ENCODE results near the gene GFI1B. TPM values are rescaled to one million over a fixed set of nuclear protein-coding genes. Genes with fewer than 3 reads are reported as not detected.

The GFI1B gene
- total RNA-seq, result 0.43 TPM
- long read RNA-seq, result 0 reads

DNA sequence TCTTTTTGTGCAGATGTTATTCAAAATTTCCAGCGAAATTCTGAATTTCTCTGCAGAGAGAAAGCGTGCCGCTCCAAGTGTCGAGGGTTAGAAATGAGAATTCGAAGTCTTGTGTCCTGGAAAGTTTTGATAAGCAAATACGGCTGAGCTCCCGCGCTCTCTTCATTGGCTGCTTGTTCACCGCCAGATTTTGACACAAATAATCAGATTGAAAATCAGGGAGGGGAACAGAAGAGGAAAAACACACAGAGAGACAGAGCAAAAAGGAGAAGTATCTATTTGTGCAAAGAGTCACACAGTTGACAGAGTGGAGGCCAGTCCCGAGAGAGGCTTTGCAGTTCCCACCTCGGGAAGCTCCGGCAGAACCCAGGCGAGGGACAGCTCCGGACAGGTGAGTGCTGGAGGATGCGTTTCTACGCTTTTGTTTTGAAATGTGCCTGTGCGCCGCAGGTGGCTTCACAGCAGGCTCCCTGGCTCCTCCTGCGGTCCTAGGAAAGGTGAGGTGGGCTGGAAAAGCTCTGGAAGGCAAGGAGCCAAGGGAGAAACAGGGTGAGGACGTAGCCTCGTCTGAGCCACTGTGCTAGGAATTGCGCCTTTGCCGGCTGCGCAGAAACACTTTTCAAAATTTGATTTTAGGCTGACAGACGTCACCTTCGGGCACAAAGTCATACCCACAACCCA, at the start of gene GFI1B:
Gene GFI1B (plus strand): TSS at position 244 of the 681 bp plus-strand sequence. CDS start 7,985 bp downstream, outside the sequence.
- DNase-seq (ENCODE audit: missing footprints), result no peak
- peak; percentile 31 for ATAC-seq
- intact Hi-C loops (cut with DNase I), result loop anchor here (10.0 kb wide), 1 partner anchor 174 kb away; no protein-coding TSS in a partner anchor

DNA sequence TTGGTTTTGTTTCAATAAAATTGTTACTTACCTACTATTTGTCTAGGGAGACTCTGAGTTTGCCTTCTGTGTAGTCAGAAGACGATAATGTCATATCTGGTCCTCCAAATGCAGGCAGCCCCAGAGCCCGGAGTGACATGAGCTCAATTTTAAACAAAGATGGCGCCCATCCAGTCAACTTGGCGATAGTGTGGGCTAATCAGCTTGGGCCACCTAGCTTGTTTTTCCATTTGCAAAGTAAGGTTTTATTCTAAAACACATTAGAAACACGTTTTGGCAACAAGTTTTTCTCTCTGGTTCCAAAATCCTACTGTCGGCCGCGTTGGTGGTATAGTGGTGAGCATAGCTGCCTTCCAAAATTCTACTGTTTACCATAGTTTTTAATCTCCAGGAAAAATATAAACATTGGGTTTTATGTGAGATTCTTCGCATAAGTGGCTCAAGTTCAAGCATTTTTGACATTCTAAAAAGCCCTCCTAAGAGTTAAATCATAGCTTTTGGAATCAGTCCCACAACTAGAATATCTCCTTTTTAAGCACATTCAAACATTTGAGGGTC, 47.2 kb upstream of the GFI1B start:
- DNase-seq (ENCODE audit: missing footprints), result no peak
- intact Hi-C loops (cut with DNase I), result no loop called here
- no peak for ATAC-seq

GRCh38 chr9:132935026-132935425, 43.5 kb upstream of the GFI1B start:
- intact Hi-C loops (cut with DNase I), result no loop called here
- DNase-seq (ENCODE audit: missing footprints), result no peak
- ATAC-seq, result no peak

DNA sequence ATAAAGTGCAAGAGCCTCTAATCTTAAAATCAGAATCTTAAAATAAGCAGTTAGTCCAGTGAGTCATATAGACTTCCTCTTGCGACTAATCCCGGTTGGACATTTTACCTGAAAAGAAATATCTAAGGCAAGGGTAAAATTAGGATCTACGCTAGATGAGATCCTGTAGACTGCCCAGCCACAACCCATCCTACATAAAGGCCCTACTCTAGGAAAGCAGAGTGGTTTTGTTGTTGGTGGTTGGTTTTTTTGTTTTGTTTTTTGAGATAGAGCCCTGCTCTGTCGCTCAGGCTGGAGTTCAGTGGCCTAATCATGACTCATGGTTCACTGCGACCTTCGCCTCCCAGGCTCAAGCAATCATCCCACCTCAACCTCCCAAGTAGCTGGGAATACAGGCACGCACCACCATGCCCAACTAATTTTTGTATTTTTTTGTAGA, 41.0 kb upstream of the GFI1B start:
- intact Hi-C loops (cut with DNase I), result no loop called here
- no peak for DNase-seq (ENCODE audit: missing footprints)
- no peak for ATAC-seq

GRCh38 chr9:132939169-132939568, 39.3 kb upstream of the GFI1B start:
- intact Hi-C loops (cut with DNase I), result no loop called here

GRCh38 chr9:132942541-132943182, 35.8 kb upstream of the GFI1B start:
- ATAC-seq, result no peak
- no peak for DNase-seq (ENCODE audit: missing footprints)
- intact Hi-C loops (cut with DNase I), result no loop called here

More at GRCh38 chr9:132939169-132939568, 39.3 kb upstream of the GFI1B start:
- ATAC-seq, result no peak
- no peak for DNase-seq (ENCODE audit: missing footprints)

- intact Hi-C loops (cut with DNase I), result no loop called here
- DNase-seq (ENCODE audit: missing footprints) (no peak), ATAC-seq (no peak)
These were observed 34.7 kb upstream of the GFI1B start for GRCh38 chr9:132943651-132944293.

DNA sequence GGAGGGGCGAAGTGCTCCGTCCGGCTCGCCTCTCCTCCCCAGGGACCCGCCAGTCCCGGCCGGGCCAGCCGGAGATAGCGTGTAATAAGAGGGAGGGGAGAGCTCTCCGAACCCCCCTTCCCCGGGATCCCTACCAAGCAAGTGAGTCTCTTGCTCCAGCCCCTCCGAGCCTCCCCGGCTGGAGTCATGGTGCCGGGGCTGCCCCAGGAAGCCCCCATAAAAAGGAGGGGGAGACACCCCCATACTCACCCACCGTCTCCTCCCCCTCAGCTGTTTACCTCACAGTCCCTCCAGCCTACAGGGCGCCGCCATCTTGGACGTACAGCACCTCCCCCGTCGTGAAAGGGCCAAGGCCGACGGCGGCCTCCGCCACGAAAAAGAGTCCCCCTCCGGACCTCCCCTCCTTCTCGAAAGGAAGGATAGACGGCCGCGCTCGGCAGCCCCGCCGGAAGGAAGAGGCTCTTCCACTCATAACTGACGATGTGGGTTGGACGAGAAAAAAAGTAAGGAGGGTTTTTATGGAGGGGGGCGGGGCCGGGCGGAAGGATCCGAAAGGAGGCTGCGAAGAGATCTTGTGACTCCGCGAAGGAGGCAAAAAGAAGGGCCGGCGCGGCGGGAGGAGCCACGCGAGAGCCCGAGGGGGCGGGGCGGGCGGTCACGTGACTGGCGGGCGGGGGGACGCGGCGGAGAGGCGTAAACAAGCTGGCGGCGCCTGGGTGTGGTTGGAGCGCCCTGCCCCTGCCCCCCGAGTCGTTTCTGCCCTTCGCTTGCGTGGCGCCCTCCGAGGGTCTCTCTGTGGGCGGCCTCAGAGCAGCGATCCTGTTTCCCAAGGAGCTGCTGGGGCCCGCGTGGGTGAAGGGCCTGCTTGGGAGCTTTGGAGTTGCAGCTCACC, 34.0 kb upstream of the GFI1B start, which contains the start of gene TSC1:
Gene TSC1 (minus strand): TSS at position 323 of the 892 bp plus-strand sequence. CDS start 15,744 bp downstream, outside the sequence.
- DNase-seq (ENCODE audit: missing footprints) (peak; percentile 98), ATAC-seq (peak; percentile 94)
- intact Hi-C loops (cut with DNase I), result no loop called here

DNA sequence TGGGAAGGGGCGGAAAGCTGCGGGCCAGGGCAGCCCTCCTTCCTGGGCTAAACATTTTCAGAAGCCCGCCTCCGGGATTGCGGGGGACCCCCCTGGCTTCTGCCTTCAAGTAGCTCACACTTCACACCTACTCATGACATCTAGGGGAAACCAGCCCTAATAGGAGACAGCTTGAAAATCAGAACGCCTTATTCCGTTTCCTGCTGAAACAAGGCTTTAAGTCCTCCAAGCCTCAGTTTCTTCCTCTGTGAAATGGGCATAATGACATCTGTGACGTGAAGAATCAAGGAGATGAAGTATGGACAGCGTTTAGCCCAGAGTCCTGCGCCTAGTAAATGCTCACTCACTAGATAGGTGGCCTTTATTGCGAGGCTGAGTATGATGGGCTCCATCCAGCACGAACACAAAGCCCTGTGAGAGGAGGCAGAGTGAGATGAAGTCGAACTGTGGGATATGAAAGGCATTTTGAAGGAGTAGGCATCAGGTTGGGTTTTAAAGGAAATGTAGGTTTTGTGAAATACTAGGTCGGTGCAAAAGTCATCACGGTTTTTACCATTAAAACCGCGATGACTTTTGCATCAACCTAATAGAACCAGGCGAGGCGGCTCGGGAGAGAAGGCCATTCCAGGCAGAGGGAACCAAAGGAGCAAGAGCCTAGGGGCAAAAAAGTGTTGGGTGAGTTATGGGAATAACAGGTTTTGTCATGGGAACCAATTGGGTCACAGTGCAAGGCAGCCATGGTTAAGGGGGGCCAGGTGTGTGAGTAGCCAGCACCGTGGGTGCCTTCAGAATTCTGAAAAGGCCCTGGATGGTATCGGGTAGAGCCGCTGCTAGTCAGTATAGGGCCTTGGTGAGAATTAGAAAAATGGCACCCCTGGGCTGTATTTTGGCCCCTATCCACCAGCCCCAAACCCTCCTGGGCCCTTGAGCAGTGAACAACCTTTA, 33.0 kb upstream of the GFI1B start:
- DNase-seq (ENCODE audit: missing footprints) (no peak), ATAC-seq (no peak)
- intact Hi-C loops (cut with DNase I), result no loop called here

GRCh38 chr9:132946211-132946610, 32.3 kb upstream of the GFI1B start:
- ATAC-seq, result no peak
- no peak for DNase-seq (ENCODE audit: missing footprints)
- intact Hi-C loops (cut with DNase I), result no loop called here

- intact Hi-C loops (cut with DNase I), result no loop called here
- ATAC-seq (no peak), DNase-seq (ENCODE audit: missing footprints) (no peak)
These were observed 31.7 kb upstream of the GFI1B start for GRCh38 chr9:132946631-132947295.

GRCh38 chr9:132947756-132948155, 30.7 kb upstream of the GFI1B start:
- DNase-seq (ENCODE audit: missing footprints) (no peak), ATAC-seq (no peak)
- intact Hi-C loops (cut with DNase I), result no loop called here

DNA sequence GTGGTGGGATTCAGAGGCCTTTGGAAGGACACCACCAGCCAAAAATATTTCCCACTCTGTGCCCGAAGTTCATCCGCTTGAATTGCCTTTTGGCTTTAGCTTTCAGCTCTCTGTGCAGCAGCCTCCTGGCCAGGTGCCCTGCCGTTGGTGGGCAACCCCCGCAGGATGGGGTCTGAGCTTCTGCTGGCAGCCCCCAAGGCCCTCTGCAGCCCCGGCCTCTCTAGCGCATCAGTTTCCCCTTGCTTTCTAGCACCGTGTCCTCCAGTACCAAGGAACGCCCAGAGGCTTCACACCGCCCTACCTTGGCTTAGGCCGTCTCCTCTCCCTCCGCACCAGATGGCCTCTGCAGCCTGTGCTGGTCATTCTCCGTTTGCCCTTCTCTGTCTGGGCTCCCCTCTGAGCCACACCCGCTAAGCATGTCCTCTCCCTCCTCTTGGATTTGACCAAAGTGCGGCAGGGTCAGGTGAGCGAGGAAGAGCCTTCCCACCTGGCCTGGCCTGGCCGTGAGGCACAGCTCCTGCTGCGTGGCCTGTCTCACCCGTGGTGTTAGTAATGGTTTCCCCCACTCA, 29.9 kb upstream of the GFI1B start:
- ATAC-seq, result no peak
- no peak for DNase-seq (ENCODE audit: missing footprints)
- intact Hi-C loops (cut with DNase I), result no loop called here

DNA sequence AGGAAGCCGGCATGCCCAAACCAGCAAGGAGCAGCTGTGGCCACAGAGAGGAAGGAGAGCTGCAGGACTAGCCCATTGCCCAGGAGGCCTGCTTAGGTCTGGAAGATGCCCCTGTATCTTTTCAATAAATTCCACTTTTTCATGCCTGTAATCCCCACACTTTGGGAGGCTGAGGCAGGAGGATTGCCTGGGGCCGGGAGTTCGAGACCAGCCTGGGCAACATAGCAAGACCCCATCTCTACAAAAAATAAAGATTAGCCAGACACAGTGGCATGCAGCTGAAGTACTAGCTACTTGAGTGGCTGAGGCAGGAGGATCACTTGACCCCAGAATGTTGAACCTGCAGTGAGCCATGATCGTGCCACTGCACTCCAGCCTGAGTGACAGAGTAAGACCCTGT, 28.8 kb upstream of the GFI1B start:
- DNase-seq (ENCODE audit: missing footprints) (no peak), ATAC-seq (no peak)
- intact Hi-C loops (cut with DNase I), result no loop called here

DNA sequence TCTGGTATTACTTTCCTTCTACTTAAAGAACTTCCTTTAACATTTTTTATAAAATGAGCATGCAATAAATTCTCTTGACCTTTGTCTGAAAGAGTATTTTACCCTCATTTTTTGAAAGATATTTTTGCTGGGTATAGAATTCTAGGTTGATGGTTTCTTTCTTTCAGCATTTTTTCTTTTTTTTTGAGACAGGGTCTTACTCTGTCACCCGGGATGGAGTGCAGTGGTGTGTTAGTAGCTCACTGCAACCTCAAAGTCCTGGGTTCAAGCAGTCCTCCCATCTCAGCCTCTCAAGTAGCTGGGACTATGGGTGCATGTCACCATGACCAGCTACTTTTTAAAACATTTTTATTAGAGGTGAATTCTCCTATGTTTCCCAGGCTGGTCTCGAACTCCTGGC, 23.4 kb upstream of the GFI1B start:
- intact Hi-C loops (cut with DNase I), result no loop called here
- DNase-seq (ENCODE audit: missing footprints) (no peak), ATAC-seq (no peak)

- ATAC-seq, result no peak
- no peak for DNase-seq (ENCODE audit: missing footprints)
- intact Hi-C loops (cut with DNase I), result no loop called here
These were observed 22.7 kb upstream of the GFI1B start for GRCh38 chr9:132955768-132956167.

- ATAC-seq (no peak), DNase-seq (ENCODE audit: missing footprints) (no peak)
- intact Hi-C loops (cut with DNase I), result no loop called here
These were observed 20.7 kb upstream of the GFI1B start for GRCh38 chr9:132957805-132958204.
